HG03571 (cell line): ENCODE results near the gene EGFLAM.

ENCODE experiments used
- ATAC-seq: cut with Tn5 transposase; IDR thresholded peaks from one replicate; pipeline ENCODE4 v1.9.1; 2021; ENCODE audit not compliant: unreplicated experiment

The EGFLAM gene

GRCh38 chr5:38265546-38266179 is 7.3 kb downstream of the EGFLAM start:
- ATAC-seq, result peak; percentile 76

- no peak for ATAC-seq
These were observed 9.0 kb downstream of the EGFLAM start for GRCh38 chr5:38267372-38267771.

- no peak for ATAC-seq
These were observed 15.3 kb downstream of the EGFLAM start for GRCh38 chr5:38273626-38274025.

- ATAC-seq, result no peak
These were observed 16.0 kb downstream of the EGFLAM start for GRCh38 chr5:38274370-38274769.

- ATAC-seq, result no peak
These were observed 26.0 kb downstream of the EGFLAM start for GRCh38 chr5:38284384-38284783.

GRCh38 chr5:38285226-38285625 is 26.9 kb downstream of the EGFLAM start:
- no peak for ATAC-seq

DNA sequence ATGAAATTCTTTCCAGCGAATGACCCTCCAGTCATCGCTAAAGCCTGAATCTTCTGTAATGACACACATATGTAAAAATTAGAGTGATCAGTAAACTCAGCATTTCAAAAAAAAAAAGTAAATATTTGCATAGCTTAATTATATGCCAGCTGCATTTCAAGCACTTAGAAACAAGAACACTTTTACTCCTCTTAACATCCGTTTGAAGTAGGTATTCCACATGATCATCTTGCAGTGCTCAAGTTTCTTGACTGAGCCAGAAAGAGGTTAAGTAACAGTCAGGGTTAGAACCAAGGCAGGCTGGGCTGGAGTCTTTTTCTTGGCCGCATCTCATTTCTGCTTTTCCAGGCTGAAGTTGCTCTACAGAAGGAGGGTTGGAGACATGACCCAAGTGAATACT is 27.6 kb downstream of the EGFLAM start:
- ATAC-seq, result no peak

GRCh38 chr5:38287124-38287523 is 28.8 kb downstream of the EGFLAM start:
- no peak for ATAC-seq

DNA sequence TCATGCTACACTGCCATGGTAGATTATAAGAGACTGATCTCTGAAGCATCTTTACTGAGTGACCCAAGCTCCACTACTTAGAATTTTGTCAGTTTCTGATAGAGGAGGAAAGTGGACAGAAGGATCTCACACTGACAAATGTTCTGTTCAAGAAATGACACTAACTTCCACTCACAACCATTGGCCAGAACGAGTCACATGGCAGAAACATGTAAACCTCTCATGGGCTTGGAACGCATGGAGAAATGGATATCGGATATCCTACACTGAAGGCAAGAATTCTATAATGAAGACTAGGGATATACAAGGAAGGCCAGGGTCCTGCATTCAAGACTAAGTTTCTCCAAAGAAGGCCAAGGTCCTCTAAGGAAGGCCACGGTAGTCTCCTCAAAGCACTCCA is 31.1 kb downstream of the EGFLAM start:
- no peak for ATAC-seq

DNA sequence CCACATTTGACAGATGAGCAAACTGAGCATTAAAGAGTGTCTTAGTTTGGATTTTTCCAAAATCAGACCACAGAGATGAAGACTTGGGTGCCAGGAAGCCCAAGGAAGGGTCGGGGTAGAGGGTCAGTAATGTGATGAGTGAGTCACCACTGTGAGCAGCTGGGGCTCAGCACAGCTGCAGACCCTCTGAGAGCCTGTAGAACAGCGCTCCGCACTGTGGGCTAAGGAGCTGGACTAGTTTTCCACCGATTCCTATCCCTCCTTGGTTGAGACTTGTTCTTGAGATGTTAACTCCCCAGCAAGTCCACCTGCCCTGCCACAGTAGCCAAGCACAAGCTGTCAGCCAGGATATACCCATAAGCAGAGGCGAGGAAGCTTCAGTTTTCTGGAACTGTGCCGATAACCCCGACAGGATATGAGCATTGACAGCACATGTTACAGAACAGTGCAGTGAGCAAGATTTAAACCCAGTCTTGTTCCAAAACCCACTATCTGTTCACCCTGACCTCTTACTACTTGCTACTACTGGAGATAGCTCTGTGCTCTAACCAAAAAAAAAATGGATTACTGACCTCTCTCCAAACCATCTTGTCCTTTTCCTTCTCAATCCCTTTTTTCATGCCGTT is 31.8 kb downstream of the EGFLAM start:
- no peak for ATAC-seq

DNA sequence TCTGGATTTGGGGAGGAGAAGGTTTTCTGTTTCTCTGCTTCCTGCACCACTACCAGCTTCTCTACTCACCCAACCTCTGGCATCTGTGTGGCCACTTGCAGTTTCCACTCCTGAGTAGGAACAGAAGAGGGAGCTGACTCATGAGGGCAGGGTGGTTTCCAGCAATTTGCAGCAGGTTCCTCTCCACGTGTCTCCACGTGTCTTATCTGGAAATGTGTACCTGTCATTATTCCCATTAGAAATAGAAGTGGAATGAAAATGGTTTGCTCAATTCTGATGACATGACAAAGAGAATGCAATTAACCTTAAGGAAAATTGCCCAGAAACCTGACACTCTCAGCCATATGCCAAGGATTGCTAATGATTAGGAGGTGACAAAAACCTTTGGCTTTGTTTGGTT is 33.0 kb downstream of the EGFLAM start:
- ATAC-seq, result no peak

DNA sequence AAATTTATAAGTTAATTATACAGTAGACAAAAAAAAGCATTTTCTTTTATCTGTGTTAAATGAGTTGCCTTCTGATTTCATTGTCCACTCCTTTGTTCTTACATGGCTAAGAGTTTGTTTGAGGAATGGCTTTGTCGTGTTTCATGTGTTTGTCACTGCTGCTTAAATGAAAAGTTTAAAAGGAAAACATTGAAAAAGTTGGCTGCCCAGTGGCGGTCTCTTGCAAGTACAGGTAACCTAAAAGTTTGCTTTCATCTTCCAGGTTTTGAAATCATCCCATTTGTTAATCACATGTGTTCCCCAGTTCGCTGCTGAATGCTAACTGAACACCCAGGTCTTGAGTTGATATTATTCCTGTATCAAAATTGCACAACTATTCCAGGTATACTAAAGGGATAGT is 33.9 kb downstream of the EGFLAM start:
- no peak for ATAC-seq

- no peak for ATAC-seq
These were observed 37.4 kb downstream of the EGFLAM start for GRCh38 chr5:38295751-38296150.

- no peak for ATAC-seq
These were observed 39.7 kb downstream of the EGFLAM start for GRCh38 chr5:38297830-38298608.

DNA sequence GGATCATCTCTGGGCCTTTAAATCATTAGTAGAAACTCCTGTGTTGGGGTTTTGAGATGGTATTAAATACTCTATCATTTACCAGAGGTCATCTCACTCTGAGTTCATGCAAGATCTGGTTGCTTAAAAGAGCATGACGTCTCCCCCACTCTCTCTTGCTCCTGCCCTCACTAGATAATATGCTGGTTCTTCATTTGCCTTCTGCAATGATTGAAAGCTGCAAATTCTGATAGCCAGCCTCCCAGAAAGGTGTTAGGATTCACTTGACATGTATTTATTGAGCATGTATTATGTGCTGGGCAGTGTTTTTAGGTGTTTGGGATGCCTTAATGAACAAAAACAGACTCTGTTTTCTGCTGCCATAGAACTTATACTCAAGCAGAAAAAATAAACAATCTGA is 41.2 kb downstream of the EGFLAM start:
- ATAC-seq, result no peak

DNA sequence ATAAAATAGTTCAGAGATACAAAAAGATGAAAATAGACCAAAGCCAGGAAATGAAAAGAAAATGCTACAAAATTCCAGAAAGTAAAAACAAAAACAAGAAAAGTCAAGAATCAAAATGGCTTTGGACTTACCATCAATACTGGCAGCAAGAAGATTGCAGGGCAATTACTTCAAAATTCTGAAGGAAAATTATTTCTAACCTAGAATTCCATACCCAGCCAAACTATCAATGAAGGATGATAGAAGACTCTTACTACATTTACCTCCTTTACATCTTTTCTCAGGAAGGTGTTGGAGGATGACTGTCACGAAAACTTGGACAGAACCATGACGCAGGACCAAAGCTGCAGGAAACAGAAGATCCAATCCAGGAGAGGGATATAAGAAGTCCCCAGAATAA is 46.8 kb downstream of the EGFLAM start:
- no peak for ATAC-seq

DNA sequence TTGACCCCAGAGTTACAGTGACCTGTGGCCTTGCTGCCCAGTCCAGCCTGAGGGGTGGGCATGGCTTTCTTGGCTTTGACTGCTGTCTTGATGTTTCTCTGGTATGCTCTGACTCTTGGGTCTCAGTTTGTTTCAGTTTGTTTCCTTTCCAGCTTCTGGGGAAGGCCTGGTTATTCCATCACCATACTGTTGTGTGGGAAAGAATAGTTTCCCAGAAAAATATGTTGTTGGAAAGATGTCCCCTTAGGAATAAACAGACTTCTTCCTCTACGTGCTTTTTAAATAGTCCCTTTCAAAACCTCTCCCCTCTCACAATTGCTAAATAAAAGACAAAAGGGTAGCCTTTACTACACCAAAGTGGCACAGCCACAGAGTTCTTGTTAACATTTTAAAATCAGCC is 49.5 kb downstream of the EGFLAM start:
- no peak for ATAC-seq

- no peak for ATAC-seq
These were observed 58.3 kb downstream of the EGFLAM start for GRCh38 chr5:38316544-38317224.

GRCh38 chr5:38317868-38318267 is 59.5 kb downstream of the EGFLAM start:
- no peak for ATAC-seq

GRCh38 chr5:38319491-38319890 is 61.1 kb downstream of the EGFLAM start:
- no peak for ATAC-seq

- no peak for ATAC-seq
These were observed 63.6 kb downstream of the EGFLAM start for GRCh38 chr5:38321978-38322377.
